DND-41 (cell line): Measurements from ENCODE around the gene SCPEP1.

Experiments used
- ATAC-seq: fragments of 200-7000 bp; cut with Tn5 transposase; 3 replicates; pipeline ENCODE4 v1.9.1; 2021; ENCODE audit warnings: low read depth; ENCODE audit not compliant: insufficient read depth
- DNase-seq: peaks from one replicate; pipeline ENCODE4 v3.0.0-alpha.2; 2020
- H2AFZ ChIP-seq: 2 replicates; pipeline ENCODE4 v1.6.0; 2012; ENCODE audit warnings: low read depth, low read length
- H3K27ac ChIP-seq: 2 replicates; pipeline ENCODE4 v1.5.1; 2012; ENCODE audit warnings: low read length, inconsistent platforms
- H3K27me3 ChIP-seq: fragments of 200-600 bp; sonication (generic); 2 replicates; pipeline ENCODE4 v1.6.0; 2012; ENCODE audit warnings: low read length, mild to moderate bottlenecking, inconsistent platforms; ENCODE audit not compliant: insufficient read depth, poor library complexity
- H3K36me3 ChIP-seq: 2 replicates; pipeline ENCODE4 v1.5.1; 2012; ENCODE audit warnings: low read length, inconsistent platforms; ENCODE audit not compliant: insufficient read depth
- H3K4me1 ChIP-seq: 2 replicates; pipeline ENCODE4 v1.5.1; 2012; ENCODE audit warnings: mild to moderate bottlenecking, low read length; ENCODE audit not compliant: insufficient read depth
- H3K4me2 ChIP-seq: 2 replicates; pipeline ENCODE4 v1.6.0; 2012; ENCODE audit warnings: mild to moderate bottlenecking, moderate library complexity, low read length, inconsistent platforms; ENCODE audit not compliant: insufficient read depth
- H3K4me3 ChIP-seq, 2 experiments: fragments of 200-600 bp in 1 of 2; shearing (Covaris generic) in 1 of 2; 2 replicates each; pipeline ENCODE4 v1.5.1; 2012 to 2016; ENCODE audit warnings: inconsistent platforms in 2 of 2, low read length in 2 of 2, mild to moderate bottlenecking in 2 of 2, low read depth in 1 of 2, moderate library complexity in 1 of 2
- H3K79me2 ChIP-seq: 2 replicates; pipeline ENCODE4 v1.6.0; 2012; ENCODE audit warnings: low read length, inconsistent platforms; ENCODE audit not compliant: insufficient read depth
- H3K9ac ChIP-seq: 2 replicates; pipeline ENCODE4 v1.6.0; 2012; ENCODE audit warnings: low read depth, mild to moderate bottlenecking, inconsistent platforms, low read length, moderate library complexity
- H3K9me3 ChIP-seq: 2 replicates; pipeline ENCODE4 v1.5.1; 2012; ENCODE audit warnings: low read length, moderate library complexity, mild to moderate bottlenecking, inconsistent platforms; ENCODE audit not compliant: insufficient read depth, severe bottlenecking
- H4K20me1 ChIP-seq: 2 replicates; pipeline ENCODE4 v1.6.0; 2012; ENCODE audit warnings: low read length; ENCODE audit not compliant: insufficient read depth
- EZH2 ChIP-seq: IDR thresholded peaks from 3 replicates; pipeline ENCODE4 v1.6.1; 2012; ENCODE audit warnings: borderline replicate concordance, low read depth, mild to moderate bottlenecking, moderate library complexity, low read length, inconsistent platforms; ENCODE audit not compliant: severe bottlenecking
- TF ChIP-seq, protein P1 (sequence below): IDR thresholded peaks from 2 replicates; pipeline ENCODE4 v1.5.1; 2012; ENCODE audit warnings: borderline replicate concordance, low read length, moderate library complexity, mild to moderate bottlenecking; ENCODE audit not compliant: poor library complexity, severe bottlenecking; ENCODE audit errors: extremely low read depth

Gene SCPEP1

DNA sequence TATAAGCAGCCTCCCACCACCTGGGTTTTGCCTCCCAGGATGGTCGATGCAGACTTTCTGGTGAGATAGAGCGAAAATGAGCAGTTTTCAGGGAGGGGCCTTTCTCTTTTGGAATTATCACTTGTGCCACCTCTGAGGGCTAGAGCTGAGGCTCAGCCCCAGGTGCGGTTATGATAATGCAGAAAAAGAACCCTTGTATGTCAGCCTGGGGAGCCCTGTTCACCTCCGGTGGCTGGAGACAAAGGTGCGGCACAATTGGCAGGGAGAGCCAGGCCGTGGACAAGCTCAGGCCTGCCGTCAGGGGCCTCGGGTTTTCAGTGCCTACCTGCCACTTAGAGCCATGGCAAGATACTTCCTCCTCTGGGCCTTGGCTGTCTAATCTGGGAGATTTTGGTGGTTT, 4.4 kb downstream of the SCPEP1 start:
- peaks cover 21% of the 10 kb centered on the region for H3K36me3 ChIP-seq
- H3K4me2 ChIP-seq: no peak overlapping the region
- H3K27ac ChIP-seq: no peak overlapping the region
- H3K4me3 ChIP-seq: no peak overlapping the region
- no peaks in the 10 kb centered on the region; the same call in 1 of the 2 replicates for H3K79me2 ChIP-seq
- H3K9me3 ChIP-seq: no peaks in the 10 kb centered on the region
- no peak for DNase-seq
- no peak overlapping the region for H2AFZ ChIP-seq
- no peaks in the 10 kb centered on the region for H3K27me3 ChIP-seq
- H4K20me1 ChIP-seq: no peaks in the 10 kb centered on the region
- no peak for ATAC-seq
- no peak overlapping the region for H3K9ac ChIP-seq
- TF ChIP-seq EZH2: no peak
- TF ChIP-seq, protein P1, sequence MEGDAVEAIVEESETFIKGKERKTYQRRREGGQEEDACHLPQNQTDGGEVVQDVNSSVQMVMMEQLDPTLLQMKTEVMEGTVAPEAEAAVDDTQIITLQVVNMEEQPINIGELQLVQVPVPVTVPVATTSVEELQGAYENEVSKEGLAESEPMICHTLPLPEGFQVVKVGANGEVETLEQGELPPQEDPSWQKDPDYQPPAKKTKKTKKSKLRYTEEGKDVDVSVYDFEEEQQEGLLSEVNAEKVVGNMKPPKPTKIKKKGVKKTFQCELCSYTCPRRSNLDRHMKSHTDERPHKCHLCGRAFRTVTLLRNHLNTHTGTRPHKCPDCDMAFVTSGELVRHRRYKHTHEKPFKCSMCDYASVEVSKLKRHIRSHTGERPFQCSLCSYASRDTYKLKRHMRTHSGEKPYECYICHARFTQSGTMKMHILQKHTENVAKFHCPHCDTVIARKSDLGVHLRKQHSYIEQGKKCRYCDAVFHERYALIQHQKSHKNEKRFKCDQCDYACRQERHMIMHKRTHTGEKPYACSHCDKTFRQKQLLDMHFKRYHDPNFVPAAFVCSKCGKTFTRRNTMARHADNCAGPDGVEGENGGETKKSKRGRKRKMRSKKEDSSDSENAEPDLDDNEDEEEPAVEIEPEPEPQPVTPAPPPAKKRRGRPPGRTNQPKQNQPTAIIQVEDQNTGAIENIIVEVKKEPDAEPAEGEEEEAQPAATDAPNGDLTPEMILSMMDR: no peak
- peaks cover 23% of the 10 kb centered on the region for H3K4me1 ChIP-seq

- H3K9ac ChIP-seq: no peak overlapping the region
- ATAC-seq (no peak), DNase-seq (no peak)
- H3K4me1 ChIP-seq: peaks cover 17% of the 10 kb centered on the region
- H3K9me3 ChIP-seq: no peaks in the 10 kb centered on the region
- no peaks in the 10 kb centered on the region for H3K27me3 ChIP-seq
- H3K79me2 ChIP-seq: no peaks in the 10 kb centered on the region; the same call in 1 of the 2 replicates
- H4K20me1 ChIP-seq: no peaks in the 10 kb centered on the region
- no peak overlapping the region for H3K4me3 ChIP-seq
- no peak overlapping the region for H2AFZ ChIP-seq
- no peak overlapping the region for H3K27ac ChIP-seq
- TF ChIP-seq EZH2: no peak
- TF ChIP-seq, protein P1: no peak
- H3K4me2 ChIP-seq: no peak overlapping the region
- H3K36me3 ChIP-seq: peaks cover 31% of the 10 kb centered on the region
Observed at GRCh38 chr17:56983366-56983765, 5.4 kb downstream of the SCPEP1 start.

DNA sequence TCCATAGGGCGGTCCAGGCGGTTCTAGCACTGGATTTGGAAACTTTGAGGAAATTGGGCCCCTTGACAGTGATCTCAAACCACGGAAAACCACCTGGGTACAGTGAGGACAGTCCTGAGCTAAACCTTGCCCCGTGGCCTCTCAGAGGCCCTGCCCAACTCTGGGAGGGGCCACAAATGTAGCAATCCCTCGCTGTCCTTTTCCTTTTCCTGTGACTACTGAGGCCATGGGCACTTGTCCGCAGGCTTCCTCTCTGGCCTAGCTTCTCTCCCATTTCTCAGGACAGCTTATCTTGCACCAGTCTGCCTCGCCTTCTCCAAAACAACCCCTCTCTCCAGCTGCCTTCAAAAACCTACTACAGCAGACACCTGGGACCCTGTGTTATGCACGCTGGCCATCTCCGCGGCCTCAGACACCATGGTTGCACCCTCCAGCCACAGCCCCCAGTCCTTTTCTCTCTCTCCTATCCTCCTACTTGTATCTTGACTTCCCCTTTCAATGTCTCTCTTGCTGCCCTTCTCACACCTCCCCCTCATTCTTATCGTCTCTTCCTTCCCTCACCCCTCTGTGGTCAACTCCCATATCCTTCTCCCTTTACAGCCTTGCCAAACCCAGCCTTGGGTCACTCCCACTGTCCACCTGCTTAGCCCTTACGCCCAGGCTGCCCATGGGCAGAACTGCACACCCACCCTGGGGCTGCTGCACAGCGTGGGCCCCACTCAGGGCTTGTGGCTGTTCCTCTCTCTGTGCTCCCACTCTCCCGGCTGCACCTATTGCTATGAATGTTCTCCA, 7.6 kb downstream of the SCPEP1 start:
- ATAC-seq (no peak), DNase-seq (no peak)
- Histone ChIP-seq H3K4me3 (no peak overlapping the region), H3K27ac (no peak overlapping the region), H3K27me3 (no peaks in the 10 kb centered on the region), H3K4me1 (no peaks in the 10 kb centered on the region), H3K79me2 (no peaks in the 10 kb centered on the region), H3K36me3 (peaks cover 31% of the 10 kb centered on the region), H3K4me2 (no peak overlapping the region), H4K20me1 (no peaks in the 10 kb centered on the region), H3K9ac (no peak overlapping the region), H2AFZ (no peak overlapping the region), H3K9me3 (no peaks in the 10 kb centered on the region)
- TF ChIP-seq, protein P1: no peak
- no peak for TF ChIP-seq EZH2
